ENCODE measurements around the gene FFAR1.

GRCh38 chr19:35352448-35353304, 5.0 kb downstream of the FFAR1 start:
- TF ChIP-seq CTCF (IDR thresholded peaks at IDR 0.05; ENCODE audit: poor library complexity, severe bottlenecking) (peak; percentile 92), POLR2AphosphoS5 (IDR thresholded peaks at IDR 0.05) (no peak), SMC3 (conservative IDR thresholded peaks at IDR 0.05; ENCODE audit: poor library complexity) (peak; percentile 88), EP300 (conservative IDR thresholded peaks at IDR 0.05; ENCODE audit: poor library complexity, severe bottlenecking) (no peak), MXI1 (conservative IDR thresholded peaks at IDR 0.05; ENCODE audit: poor library complexity, severe bottlenecking) (no peak)
- TF ChIP-seq, protein P1, sequence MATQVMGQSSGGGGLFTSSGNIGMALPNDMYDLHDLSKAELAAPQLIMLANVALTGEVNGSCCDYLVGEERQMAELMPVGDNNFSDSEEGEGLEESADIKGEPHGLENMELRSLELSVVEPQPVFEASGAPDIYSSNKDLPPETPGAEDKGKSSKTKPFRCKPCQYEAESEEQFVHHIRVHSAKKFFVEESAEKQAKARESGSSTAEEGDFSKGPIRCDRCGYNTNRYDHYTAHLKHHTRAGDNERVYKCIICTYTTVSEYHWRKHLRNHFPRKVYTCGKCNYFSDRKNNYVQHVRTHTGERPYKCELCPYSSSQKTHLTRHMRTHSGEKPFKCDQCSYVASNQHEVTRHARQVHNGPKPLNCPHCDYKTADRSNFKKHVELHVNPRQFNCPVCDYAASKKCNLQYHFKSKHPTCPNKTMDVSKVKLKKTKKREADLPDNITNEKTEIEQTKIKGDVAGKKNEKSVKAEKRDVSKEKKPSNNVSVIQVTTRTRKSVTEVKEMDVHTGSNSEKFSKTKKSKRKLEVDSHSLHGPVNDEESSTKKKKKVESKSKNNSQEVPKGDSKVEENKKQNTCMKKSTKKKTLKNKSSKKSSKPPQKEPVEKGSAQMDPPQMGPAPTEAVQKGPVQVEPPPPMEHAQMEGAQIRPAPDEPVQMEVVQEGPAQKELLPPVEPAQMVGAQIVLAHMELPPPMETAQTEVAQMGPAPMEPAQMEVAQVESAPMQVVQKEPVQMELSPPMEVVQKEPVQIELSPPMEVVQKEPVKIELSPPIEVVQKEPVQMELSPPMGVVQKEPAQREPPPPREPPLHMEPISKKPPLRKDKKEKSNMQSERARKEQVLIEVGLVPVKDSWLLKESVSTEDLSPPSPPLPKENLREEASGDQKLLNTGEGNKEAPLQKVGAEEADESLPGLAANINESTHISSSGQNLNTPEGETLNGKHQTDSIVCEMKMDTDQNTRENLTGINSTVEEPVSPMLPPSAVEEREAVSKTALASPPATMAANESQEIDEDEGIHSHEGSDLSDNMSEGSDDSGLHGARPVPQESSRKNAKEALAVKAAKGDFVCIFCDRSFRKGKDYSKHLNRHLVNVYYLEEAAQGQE (IDR thresholded peaks at IDR 0.05; ENCODE audit: borderline replicate concordance), result no peak

All from neural cell (in vitro differentiated cells).